Stimulated activated CD4-positive, alpha-beta T cell treated with anti-CD3 and anti-CD28 coated beads, Interleukin-4, amount 100 ng/mL, for 24 hours (primary cell): Measurements from ENCODE around the gene ENG.
"Not testable (repeated sequence)": the region's sequence is repeated elsewhere in the genome, so short reads cannot be mapped to it uniquely, and the experiment has no call there.

Experiments used
- DNase-seq: peaks from one replicate; pipeline ENCODE4 v3.0.0-alpha.2; 2020

The ENG gene

DNA sequence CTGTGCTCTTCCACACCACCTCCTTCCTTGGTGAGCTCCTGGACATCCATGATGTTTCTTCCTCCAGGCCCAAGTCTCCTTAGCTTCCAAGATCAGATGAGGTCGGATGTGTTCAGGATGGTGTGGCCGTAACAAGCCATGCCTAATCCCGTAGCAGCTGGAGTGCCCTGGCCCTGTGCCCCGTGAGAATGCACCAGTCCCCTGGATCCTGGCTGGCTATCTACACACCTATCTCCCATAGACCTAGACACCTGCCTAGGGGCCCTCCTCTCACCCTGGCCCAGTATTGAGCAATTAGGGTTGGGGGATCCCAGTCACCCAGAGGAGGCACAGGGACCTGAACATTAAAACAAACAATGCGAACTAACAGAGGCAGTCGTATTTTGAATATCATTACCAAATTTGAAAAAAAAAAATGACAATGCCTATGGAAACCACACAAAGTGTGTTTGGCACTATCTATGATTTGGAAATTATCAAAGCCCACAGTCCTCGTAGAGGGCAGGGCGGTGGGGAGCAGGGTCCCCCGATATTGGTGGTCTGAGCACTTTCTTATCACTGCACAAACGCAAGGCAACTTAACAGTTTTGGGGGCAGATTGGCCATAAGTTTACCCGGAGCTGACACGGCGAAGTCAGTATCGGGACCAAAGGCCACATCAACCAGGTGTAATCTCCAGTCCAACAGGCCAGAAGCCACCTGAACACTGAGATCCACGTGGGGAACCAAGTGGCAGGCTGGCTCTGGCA is 13.2 kb downstream of the ENG start:
- no peak for DNase-seq

DNA sequence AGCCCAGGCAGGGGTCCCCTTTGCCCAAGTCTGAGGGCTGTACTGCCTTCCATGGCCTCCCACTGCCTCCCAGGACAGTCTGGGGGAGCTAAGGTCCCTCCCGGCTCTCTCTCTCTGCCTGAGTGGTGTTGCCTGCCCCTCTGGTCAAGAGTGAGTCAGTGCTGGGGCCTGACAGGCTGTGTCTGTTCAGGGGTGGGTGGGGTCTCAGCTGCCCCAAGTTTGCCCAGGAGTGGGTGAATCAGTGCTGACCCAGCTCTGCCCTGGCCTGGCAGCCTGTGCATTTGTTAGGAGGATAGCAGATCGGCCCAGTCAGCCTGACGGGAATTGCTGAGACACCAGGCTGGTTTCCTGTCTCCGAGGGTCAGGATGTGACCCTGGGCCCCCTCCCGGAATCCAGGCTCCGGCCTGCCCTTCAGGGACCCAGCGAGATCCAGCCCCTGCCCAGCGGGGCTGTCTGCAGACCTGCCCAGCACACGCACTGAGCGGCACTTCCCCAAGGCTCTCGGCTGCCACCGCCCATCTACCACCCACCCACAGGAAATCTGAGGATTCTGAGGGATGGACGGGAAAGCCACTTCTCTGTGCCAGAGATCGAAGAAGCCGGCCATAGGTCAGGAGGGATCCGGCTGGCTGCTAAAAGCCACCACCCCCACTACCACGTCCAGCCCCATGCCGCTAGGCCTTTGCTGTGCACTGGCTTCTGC is 15.9 kb downstream of the ENG start:
- DNase-seq, result no peak

DNA sequence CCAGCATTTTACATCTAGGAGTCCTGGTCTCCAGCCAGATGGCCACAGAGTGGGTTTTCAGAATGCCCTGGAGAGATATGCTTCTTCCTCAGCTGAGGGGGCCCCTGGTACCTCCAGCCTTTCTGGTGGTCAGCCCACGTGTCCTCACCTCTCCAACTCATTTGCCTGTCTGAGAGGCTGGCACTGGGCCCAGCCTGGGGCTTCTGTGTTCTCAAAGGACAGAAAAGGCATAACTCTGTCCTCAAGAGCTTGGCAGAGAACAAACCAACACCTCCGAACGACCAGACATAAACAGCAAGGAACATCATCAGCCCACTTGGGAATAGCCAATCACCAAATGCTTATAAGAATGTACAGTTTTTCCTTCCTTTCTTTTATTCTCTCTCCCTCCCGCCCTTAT is 17.1 kb downstream of the ENG start:
- no peak for DNase-seq

DNA sequence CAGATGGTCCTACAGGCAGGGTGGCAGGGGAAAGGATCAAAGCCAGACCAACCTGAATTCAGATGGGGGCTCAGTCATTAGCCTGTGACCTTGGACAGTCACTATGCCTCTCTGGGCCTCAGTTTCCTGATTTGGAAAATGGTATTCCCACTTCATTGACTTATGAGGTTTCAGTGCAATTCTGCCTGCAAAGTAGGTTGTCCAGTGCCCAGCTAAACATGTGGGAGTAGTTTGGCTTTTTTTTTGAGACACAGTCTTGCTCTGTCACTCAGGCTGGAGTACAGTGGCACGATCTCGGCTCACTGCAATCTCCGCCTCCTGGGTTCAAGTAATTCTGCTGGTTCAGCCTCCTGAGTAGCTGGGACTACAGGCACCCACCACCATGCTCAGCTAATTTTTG is 17.9 kb downstream of the ENG start:
- not testable (repeated sequence) for DNase-seq

DNA sequence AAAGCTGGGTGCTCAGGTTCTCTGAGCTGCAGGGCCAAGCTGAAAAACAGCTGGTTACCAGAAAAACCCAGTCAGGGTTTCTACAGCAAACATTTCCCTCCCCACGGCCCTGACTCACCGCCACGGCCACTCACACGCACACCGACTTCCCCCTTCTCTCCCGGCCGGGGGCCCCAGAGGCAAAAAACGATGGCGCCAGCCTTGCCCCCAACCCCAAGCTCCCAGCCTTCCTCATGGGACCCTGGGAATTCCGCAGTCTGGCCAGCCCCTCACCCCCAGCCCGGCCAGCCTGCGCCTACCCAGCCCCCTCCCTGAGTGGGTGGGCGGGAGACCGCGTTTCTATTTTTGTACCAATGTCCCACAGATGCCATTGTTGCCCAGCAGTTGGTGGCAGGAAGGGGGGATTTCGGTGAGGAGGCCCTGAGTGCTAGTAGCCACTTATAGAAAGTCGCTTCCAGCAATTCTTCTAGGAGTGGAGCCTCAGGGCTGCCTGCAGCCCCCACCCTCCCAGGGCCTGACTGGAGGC is 18.4 kb downstream of the ENG start:
- DNase-seq, result no peak

DNA sequence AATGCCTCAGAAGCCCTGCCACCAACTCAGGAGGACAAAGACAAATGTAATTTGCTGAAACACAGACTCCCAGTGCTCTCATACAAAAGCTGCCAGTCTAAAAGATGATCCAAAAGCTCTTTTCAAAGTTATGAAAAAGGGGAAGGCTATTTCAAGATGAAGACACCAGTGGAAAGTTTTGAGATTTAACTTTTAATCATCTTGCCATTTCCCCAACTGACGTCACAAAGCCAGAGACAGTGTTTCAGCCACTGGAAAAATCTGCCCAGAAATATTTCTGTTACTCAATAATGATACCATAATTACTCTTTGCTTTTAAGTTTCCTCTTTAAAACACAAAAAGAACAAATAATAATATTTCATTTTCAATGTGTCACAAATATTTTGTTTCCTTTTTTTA is 20.9 kb downstream of the ENG start:
- no peak for DNase-seq

DNA sequence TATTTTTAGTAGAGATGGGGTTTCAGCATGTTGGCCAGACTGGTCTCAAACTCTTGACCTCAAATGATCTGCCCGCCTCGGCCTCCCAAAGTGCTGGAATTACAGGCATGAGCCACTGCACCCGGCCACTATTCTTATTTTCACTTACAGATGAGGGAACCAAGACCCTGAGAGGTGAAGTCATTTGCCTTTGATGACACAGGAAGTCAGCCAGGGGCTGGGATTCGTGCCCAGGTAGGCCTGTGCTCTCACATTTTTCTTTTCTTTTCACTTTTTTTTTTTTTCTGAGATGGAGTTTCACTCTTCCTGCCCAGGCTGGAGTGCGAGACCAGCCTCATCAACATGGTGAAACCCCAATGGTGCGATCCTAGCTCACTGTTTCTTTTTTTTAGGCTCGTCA is 22.2 kb downstream of the ENG start:
- DNase-seq, result no peak

DNA sequence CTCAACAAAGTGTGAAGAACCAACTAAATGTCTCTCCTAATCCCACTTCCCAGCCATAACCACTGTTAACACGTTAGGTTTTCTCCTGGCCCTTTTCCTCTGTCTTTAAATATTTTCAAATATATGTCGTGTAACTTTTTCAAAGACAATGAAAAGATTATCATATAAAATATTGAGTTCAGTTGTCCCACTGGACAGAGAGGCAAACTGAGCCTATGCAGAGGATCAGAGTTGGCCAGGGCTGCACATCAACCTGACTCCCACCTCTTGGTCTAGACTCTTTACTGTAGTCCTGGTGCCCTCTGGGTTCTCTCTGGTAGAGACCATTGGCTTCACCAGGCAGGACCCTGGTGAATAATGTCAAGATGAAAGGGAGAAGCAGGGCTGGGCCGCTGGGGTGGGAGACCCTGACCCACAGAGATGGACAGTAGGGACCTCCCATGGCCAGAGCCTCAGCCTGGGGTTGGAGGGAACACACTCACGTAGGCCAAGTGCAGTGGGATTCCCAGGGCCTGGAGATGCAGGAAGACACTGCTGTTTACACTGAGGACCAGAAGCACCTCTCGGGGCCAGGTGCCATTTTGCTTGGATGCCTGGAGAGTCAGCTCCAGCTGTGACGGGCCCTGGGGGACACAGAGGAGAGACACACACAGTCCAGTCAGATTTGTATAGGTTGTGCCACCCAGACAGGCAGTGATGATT is 25.1 kb downstream of the ENG start:
- no peak for DNase-seq

DNA sequence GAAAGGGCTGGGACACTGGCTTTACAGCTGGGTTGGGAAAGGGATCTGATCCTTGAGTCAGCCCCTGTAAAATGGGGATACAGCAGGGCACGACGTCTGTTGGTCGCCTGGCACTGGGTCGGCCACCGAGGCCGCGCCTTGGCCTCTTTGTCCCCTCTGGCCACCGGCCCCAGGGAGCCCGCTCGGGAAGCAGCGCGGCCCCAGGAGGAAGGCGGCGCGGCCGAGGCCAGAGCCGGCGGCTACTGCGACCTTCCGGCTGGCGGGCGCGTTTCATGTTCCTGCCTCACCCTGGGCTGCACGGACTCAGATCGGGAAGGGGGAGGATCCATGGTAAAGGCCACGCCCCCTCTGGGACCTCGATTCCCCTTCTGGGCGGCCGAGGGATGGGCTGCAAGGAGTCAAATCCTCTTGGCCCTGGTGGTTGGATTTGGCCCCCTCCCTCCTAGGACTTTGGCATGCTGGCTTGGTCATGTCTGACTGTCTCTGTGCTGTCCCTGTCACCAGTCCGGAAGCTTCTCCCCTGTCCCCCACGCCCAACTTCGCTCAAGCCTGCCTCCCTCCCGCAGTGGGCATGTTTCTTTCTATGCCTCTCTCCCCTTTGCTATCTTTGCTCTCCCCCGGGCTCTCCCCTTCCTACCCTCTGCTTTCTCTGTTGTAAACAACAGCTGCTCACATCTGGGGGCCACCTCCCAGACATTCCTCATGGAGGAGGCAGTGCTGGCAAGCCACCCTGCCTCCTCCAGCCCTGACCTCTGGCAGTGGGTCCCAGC is 26.0 kb downstream of the ENG start:
- DNase-seq, result no peak

DNA sequence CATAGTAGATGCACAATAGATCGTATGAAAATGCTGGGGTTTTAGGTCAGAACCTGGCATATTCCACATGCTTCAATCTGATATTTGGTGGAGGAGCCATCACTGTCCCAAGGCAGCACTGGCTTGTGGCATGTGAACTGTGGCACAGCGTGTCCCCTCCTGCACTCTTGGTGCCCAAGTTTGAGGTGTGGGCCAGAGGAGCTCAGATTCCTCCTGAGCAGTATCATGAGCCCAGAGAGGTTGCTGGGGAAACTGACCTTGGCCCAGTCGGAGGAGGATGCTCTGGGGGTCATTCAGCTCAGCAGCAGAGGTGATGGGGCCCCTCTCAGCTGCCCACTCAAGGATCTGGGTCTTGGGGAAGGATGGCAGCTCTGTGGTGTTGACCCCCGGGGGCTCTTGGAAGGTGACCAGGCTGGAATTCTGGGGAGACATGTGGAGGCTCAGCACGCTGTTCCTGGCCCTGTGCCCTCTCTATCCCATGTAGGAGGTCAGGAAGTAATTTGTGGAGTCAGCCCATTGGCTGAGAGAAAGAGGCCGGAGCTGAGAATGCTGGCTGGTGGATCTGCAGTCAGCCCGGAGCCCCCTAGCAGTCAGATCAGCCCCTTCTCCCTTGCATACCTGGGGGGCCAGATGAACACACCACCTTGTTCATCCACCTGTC is 28.1 kb downstream of the ENG start:
- no peak for DNase-seq

DNA sequence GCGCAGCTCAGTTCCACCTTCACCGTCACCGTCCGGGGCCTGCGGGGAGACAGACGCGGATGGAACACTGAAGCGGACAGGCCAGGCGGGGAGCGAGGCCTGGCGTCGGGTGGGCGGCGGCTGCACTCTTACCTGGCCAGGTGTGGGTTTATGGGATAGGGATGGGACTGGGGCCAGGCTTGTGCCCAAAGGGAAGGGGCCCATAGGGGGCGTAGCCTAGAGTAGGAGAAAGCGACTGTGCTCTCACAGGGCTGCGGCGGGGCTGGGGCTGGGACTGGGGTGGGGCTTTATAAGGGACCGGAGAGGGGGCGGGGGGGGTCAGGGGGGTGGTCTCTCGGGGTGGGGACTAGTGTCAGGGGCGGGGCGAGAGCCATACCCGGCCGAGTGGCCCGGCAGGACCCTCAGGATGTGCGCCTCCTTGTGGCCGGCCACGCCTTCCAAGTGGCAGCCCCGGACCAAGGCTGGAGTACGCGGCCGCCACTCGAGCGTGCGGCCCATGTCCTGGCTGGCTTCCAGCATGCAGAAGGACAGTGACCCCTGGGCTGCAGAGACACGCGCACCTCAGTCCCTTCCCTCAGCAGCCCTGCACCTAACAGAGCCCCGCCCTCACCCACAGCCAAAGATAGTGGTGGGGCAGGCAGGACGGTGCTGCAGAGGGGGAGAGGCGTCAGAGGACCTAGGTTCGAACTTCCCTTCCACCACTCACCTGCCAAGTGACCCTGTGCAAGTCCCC is 29.0 kb downstream of the ENG start:
- DNase-seq, result no peak

DNA sequence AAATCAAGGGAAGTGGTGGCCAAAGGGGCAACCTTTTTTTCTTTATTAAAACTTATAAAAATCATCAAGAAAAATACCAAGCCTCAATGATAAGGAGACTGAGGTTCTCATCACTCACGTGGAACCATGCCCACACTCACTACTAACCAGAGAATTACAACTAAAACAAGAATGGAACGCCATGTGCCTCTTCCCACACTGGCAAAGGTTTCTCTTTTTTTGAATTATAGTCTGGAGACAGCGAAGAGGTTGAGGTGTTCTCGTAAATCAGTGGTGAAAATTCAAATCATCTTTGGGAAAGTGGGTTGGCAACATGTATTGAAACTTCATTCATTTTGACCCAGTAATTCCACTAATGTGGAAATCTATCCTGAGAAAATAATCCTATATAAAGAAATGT is 32.4 kb downstream of the ENG start:
- DNase-seq, result no peak

DNA sequence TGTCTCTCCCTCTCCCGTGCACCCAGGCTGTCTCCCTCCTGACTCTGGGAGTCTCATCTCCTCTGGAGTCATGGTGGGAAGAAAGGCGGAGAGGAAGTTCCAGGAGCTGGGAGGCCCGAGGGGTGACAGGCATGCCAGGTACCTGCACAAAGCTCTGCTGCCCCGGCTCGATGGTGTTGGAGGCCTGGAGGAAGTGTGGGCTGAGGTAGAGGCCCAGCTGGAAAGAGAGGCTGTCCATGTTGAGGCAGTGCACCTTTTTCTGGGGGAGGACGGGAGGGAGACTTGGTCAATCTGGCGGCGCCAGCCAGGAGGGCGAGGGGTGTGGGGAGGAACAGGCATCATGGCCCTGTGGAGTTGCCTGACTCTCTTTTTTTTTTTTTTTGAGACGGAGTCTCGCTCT is 35.9 kb downstream of the ENG start:
- no peak for DNase-seq

DNA sequence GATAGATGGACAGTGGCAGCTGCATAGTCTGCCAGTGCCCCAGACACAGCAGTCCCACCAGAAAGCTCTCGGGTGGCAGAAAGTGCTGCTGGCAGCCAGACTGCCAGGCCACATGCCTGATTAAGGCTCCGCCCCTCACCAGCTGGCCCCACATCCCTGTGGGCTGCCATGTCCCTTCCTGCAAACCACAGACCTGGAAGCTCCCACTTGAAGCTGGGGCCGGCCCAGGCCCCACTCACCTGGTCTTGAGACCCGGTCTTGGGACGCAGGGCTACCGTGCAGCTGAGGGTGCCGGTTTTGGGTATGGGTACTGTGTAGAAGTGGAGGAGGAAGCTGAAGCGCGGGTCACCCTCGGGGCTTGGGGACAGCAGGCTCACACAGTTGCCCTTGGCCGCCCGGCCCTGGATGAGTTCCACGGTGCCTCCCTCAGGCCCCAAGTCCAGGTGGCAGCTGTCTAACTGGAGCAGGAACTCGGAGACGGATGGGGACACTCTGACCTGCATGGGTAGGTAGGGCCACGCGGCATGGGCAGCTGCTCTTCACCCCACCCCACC is 36.5 kb downstream of the ENG start:
- DNase-seq, result no peak

DNA sequence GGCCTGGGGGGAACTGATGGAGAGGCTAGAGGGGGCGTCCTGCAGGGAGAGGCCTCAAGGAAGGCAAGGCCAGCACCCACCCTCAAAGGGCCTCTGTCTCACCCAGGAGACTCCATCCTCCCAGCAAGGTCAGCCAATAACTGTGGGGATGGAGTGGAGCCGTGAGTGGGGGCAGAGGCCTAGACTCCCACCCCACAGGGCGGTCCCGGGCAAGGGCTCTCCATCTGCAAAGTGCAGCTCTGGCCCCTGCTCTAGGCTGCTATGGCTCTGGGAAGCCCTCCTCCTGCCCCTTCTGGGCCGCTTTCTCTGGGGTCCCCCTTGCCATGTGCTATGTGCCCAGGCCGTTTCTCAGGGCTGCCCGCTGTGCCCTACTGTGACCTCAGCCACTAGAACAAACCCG is 37.7 kb downstream of the ENG start:
- DNase-seq, result no peak

DNA sequence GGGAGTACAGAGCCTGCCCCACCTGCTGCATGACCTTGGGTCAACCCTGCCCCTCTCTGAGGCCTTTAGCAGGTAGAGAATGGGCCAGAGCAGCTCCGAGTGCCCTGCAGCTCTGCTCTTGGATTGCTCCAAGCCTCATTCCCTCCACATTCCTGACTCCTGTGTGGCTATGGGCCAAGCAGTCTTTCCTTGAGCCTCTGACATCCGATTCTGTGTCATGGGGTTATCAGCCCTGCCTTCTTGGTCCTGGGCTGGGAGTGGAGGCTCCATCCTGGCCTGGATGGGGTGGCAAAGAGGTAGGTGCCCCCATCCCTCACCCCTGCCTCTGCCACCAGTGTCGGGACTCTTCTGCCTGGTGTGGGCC is 38.1 kb downstream of the ENG start:
- DNase-seq, result no peak

DNA sequence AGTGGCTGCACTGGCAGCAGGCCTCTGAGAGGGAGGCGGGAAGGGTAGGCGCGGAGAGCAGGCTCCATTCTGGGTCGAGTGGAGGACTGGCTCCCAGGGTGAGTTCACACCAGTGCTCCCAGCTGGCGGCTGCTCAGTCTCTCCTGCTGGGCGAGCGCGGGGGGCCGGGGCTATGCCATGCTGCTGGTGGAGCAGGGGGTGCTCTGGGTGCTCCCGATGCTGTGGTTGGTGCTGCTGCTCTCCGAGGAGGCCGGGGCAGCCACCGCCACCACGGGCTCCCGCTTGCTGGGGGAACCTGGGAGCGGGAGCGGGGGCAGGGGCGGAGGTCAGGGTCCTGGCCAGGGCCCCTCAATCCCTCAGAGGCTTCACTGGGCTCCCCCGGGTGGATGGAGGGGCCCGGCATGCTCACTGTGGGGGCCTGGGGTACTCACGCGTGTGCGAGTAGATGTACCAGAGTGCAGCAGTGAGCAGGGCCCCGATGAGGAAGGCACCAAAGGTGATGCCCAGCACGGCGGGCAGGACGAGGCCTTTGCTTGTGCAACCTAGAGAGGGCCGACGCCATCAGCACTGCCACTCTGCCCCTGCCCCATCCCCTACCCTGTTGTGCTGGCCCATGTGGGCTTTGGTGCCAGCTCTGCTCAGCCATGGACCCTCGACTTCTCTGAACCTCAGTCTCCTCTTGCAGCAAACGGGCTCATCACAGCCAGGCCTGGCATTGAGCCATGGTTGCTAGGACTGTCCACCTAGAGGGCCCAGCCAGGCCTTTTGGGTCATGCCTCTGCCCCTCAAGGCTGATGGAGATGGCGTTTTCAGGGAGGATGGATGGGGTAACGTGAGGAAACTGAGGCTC is 38.7 kb downstream of the ENG start:
- DNase-seq, result no peak

DNA sequence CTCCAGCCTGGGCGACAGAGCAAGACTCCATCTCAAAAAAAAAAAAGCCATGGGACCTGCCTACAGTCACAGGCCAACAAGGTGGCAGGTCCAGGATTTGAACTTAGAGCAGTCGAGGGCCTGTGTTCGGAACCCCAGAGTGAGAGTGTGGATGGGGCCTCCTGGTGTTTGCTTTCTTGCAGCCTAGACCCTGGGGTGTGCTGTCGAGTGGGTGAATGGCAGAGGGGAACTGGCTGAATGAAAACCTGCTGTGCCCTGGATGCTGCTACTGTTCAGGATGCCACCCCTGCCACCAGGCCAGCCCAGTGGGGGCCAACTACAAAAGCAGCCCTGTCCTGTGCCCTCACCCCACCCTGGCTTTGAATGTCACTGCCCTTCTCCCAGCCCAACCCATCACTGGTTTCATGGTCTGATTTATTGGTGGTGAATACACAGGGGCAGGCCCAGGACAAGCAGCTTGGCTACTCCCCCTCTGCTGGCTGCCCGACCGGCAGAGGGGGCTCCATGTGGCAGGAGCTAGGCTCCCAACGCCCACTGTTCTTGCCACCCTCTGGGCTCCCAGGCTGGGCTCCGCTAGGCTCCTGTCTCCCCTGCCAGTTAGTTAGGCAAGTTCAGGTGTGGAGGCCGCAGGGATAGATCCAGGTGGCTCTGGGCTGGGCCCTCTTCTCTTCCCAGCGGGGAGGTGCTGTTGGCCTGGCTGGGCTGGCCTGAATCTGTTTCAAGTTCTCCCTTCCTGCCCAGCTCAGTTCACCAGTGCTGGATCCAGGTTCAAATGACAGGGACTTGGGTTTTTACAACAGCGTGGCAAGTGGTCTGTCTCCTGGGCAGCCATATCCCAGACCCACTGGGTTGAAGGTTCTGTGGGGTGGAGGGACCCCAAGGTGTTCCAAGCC is 39.6 kb downstream of the ENG start:
- no peak for DNase-seq

DNA sequence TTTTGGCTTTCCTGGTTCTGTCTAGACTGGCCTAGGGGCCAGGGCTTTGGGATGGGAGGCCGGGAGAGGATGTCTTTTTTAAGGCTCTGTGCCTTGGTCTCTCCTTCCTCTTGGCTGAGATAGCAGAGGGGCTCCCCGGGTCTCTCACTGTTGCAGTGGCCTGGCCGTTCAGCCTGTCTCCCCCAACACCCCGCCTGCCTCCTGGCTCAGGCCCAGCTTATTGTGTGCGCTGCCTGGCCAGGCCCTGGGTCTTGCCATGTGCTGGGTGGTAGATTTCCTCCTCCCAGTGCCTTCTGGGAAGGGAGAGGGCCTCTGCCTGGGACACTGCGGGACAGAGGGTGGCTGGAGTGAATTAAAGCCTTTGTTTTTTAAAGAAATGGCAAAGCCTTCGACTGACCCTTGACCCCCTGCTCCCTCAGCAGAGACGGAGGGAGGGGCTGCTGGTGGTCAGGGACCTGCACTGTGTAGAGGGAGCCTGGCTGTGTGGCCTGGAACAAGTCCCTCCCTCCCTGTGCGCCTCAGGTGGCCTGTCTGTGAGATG is 40.7 kb downstream of the ENG start:
- no peak for DNase-seq
